WTC11 (cell line): ENCODE data around the gene TMEM80. TPM values are rescaled to one million over a fixed set of nuclear protein-coding genes. Genes with fewer than 3 reads are reported as not detected.

Source experiments
- ATAC-seq: fragments of 200-7000 bp; cut with Tn5 transposase; 2 replicates; pipeline ENCODE4 v1.10.0; 2021; ENCODE audit warnings: mild to moderate bottlenecking, moderate library complexity
- CTCF ChIA-PET: fragments of 300-600 bp; sonication (Branson Sonifier 250); formaldehyde crosslinking; loops from one replicate; lab custom pipeline; 2021; ENCODE audit warnings: antibody characterized with exemption; lab: Charles Lee
- POLR2A ChIA-PET: fragments of 350-600 bp; sonication (Branson Sonifier 250); formaldehyde crosslinking; loops from one replicate; lab custom pipeline; 2021; ENCODE audit warnings: antibody characterized with exemption; lab: Charles Lee
- DNase-seq: peaks from one replicate; pipeline ENCODE4 v3.0.0; 2021; ENCODE audit warnings: low spot score
- H3K27ac Mint-ChIP-seq: 2 replicates; pipeline ENCODE4 v1.8.0; 2021; ENCODE audit warnings: mixed read lengths
- H3K27me3 Mint-ChIP-seq: 2 replicates; pipeline ENCODE4 v1.8.0; 2021; ENCODE audit warnings: low read depth, mild to moderate bottlenecking, moderate library complexity, mixed read lengths
- H3K36me3 Mint-ChIP-seq: 2 replicates; pipeline ENCODE4 v1.8.0; 2021; ENCODE audit warnings: mixed read lengths
- H3K4me1 Mint-ChIP-seq: 2 replicates; pipeline ENCODE4 v1.8.0; 2022; ENCODE audit warnings: mixed read lengths
- H3K4me3 Mint-ChIP-seq: 2 replicates; pipeline ENCODE4 v1.8.0; 2021; ENCODE audit warnings: mild to moderate bottlenecking, moderate library complexity, mixed read lengths
- H3K9me3 Mint-ChIP-seq: 2 replicates; pipeline ENCODE4 v1.8.0; 2021; ENCODE audit warnings: mixed read lengths
- ATF2 ChIP-seq: sonication (generic); formaldehyde crosslinking; IDR thresholded peaks from 2 replicates; pipeline ENCODE4 v1.8.1; 2022; ENCODE audit warnings: low read depth, missing genetic modification reagents, borderline replicate concordance
- CREB1 ChIP-seq: sonication (generic); formaldehyde crosslinking; IDR thresholded peaks from 2 replicates; pipeline ENCODE4 v1.8.0; 2023; ENCODE audit warnings: mild to moderate bottlenecking, missing genetic modification reagents
- CREM ChIP-seq: sonication (generic); formaldehyde crosslinking; IDR thresholded peaks from 2 replicates; pipeline ENCODE4 v1.8.1; 2022; ENCODE audit warnings: mild to moderate bottlenecking, missing genetic modification reagents, moderate library complexity
- GRHL2 ChIP-seq: fragments of 250-450 bp; sonication (Bioruptor Pico); IDR thresholded peaks from 2 replicates; pipeline ENCODE4 v1.8.0; 2022; ENCODE audit warnings: mild to moderate bottlenecking, moderate library complexity; ENCODE audit not compliant: insufficient replicate concordance, severe bottlenecking
- GTF2I ChIP-seq: fragments of 250-450 bp; sonication (Bioruptor Pico); conservative IDR thresholded peaks from 2 replicates; pipeline ENCODE4 v1.4.0; 2021; ENCODE audit warnings: mild to moderate bottlenecking
- JUN ChIP-seq: sonication (generic); formaldehyde crosslinking; IDR thresholded peaks from 2 replicates; pipeline ENCODE4 v1.8.0; 2023; ENCODE audit warnings: mild to moderate bottlenecking, missing genetic modification reagents
- NFYB ChIP-seq: sonication (generic); formaldehyde crosslinking; conservative IDR thresholded peaks from 2 replicates; pipeline ENCODE4 v1.8.0; 2022; ENCODE audit warnings: low read depth, missing genetic modification reagents
- NR1H2 ChIP-seq: sonication (generic); formaldehyde crosslinking; IDR thresholded peaks from 2 replicates; pipeline ENCODE4 v1.9.0; 2021; ENCODE audit warnings: mild to moderate bottlenecking, moderate library complexity, missing genetic modification reagents
- PRDM15 ChIP-seq: sonication (generic); formaldehyde crosslinking; IDR thresholded peaks from 2 replicates; pipeline ENCODE4 v1.8.0; 2022; ENCODE audit warnings: missing genetic modification reagents
- USF1 ChIP-seq: sonication (generic); formaldehyde crosslinking; IDR thresholded peaks from 2 replicates; pipeline ENCODE4 v1.8.0; 2022; ENCODE audit warnings: mild to moderate bottlenecking, missing genetic modification reagents
- ZBTB43 ChIP-seq: sonication (generic); formaldehyde crosslinking; IDR thresholded peaks from 2 replicates; pipeline ENCODE4 v1.8.1; 2023; ENCODE audit warnings: mild to moderate bottlenecking, missing genetic modification reagents
- ZNF532 ChIP-seq: fragments of 250-450 bp; sonication (Bioruptor Pico); IDR thresholded peaks from 2 replicates; pipeline ENCODE4 v1.9.0; 2021; ENCODE audit warnings: mild to moderate bottlenecking, borderline replicate concordance
- total RNA-seq: library from RNA; stranded (reverse); gene quantifications from 3 replicates; pipeline ENCODE4 v1.2.3, GENCODE V29; 2021

TMEM80 gene
- total RNA-seq, 1 experiment from 2014 or later = 23.4 TPM

GRCh38 chr11:701741-702461 is 6.3 kb downstream of the TMEM80 start (continued):
- TF ChIP-seq GRHL2 (CRISPR knock-in tag) = no peak
- no peak for TF ChIP-seq CREM
- no peak for TF ChIP-seq ZBTB43
- no peak for TF ChIP-seq GTF2I
- TF ChIP-seq NFYB = no peak
- no peak for TF ChIP-seq NR1H2 (CRISPR knock-in tag)
- TF ChIP-seq USF1 = no peak
- TF ChIP-seq ATF2 (CRISPR knock-in tag) = no peak

DNA sequence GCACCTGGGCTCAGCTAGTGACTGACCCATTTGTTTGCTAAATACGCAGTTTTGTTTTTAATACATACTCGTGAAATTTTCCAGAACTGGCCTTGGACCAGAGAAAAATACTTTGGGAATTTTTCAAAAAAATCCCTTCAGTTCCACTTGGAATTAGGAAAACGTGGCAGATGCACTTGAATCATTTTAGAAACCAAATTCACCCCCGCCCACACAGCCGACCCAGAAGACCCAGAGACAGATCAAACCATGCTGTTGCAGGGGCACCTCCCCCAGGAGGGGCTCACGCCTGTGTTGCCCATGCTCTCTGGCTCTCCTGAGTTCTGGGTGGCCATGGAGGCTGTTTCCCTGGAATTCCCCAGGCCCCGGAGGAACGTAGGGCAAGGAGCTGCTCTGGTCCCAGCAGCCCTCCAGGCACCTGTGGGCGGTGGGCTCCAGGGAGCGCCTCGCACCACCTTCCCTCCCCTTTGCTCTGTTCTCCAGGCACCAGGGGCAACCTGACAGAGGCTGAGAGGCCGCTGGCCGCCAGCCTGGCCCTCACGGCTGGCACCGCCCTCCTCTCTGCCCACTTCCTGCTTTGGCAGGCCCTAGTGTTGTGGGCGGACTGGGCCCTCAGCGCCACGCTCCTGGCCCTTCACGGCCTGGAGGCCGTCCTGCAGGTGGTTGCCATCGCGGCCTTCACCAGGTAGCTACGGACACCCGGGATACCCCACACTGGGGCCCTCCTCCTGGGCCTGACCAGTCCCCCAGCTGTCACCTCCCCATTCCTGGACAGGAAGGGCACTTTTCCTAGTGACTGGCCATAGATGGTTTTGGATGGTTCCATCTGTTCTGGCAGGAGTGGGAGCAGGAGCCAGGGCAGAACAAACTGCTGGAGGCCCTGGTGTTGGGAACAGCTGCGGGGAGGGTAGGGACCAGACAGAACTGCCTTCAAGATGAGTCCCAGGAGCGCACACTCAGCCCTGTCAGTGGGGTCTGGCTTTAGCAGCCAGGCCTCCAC is 7.1 kb downstream of the TMEM80 start:
- H3K27ac Mint-ChIP-seq = no peak overlapping the region
- 0 out of 2 replicates have a peak, but pooled peaks cover 3% of the 10 kb centered on the region for H3K36me3 Mint-ChIP-seq
- ATAC-seq = no peak
- H3K9me3 Mint-ChIP-seq = no peaks in the 10 kb centered on the region
- H3K27me3 Mint-ChIP-seq = no peaks in the 10 kb centered on the region
- TF ChIP-seq PRDM15 (CRISPR knock-in tag) = no peak
- no peak for TF ChIP-seq JUN (CRISPR knock-in tag)
- no peak for TF ChIP-seq CREB1 (CRISPR knock-in tag)
- TF ChIP-seq ZNF532 = no peak
- TF ChIP-seq USF1 = no peak
- no peak for TF ChIP-seq ZBTB43
- TF ChIP-seq, all 79 proteins: peak for 0
- H3K4me1 Mint-ChIP-seq = peaks cover 17% of the 10 kb centered on the region
- no peak for DNase-seq
- ChIA-PET POLR2A (no interaction called here), CTCF (interaction anchor here (1.0 to 1.6 kb wide), 2 partner anchors 20 to 23 kb away, joined by 5 read pairs; no protein-coding TSS in a partner anchor)
- no peak overlapping the region for H3K4me3 Mint-ChIP-seq
